HG03159 (cell line): ENCODE data around the gene TIMM23.
"Not testable (repeated sequence)": the region's sequence is repeated elsewhere in the genome, so short reads cannot be mapped to it uniquely, and the experiment has no call there.

Source experiments
- ATAC-seq: cut with Tn5 transposase; IDR thresholded peaks from one replicate; pipeline ENCODE4 v1.9.1; 2021; ENCODE audit warnings: mild to moderate bottlenecking, moderate library complexity; ENCODE audit not compliant: unreplicated experiment

Gene TIMM23, protein sequence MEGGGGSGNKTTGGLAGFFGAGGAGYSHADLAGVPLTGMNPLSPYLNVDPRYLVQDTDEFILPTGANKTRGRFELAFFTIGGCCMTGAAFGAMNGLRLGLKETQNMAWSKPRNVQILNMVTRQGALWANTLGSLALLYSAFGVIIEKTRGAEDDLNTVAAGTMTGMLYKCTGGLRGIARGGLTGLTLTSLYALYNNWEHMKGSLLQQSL

DNA sequence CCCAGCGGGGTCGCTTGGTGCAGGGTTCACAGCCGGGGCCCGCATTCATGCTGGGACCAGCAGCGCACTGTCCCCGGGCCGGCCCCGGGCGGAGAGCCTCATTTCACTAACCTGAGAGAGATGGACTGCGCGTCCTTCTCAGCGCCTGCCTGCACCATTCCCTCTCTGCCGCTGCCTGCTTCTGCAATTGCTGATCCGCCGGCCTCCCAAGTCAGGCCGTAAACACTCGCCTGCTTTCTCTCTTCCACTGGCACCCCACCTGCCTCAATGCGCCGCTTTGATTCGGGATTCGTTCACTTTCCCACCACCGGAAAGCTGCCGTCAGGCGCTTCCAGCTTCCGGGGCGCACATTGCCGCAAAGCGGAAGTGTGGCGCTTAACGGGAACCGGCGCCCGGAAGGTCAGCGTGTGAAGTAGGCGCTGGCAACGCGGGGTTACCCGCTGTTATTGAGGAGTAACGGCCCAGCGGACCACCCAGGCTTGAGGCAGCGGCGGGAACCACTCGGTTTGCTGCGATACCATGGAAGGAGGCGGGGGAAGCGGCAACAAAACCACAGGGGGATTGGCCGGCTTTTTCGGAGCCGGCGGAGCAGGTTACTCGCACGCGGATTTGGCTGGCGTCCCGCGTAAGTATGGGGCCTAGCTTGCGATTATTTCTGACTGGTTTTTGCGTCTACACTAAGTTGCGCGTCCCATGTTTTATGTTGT, at the start of gene TIMM23:
TIMM23 (plus strand) TSS at position 384 of the 707 bp plus-strand sequence; CDS start at position 520, 136 bp downstream.
- peak; percentile 71 for ATAC-seq

DNA sequence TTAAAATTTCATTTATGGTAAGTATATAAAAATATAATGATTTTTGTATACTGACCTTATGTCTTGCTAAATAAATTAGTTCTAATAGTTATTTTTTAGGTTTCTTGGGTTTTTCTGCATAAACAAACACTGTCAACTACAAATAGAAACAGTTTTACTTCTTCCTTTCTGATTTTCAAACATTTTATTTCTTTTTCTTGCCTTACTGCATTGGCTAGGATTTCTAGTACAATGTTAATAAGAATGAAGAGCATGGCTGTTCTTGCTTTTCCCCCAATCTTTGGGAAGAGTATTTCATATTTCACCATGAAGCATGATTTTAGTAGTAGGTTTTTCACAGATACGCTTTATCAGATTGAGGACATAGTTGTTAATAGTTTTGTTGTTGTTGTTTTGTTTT, 45.5 kb upstream of the TIMM23 start:
- not testable (repeated sequence) for ATAC-seq

DNA sequence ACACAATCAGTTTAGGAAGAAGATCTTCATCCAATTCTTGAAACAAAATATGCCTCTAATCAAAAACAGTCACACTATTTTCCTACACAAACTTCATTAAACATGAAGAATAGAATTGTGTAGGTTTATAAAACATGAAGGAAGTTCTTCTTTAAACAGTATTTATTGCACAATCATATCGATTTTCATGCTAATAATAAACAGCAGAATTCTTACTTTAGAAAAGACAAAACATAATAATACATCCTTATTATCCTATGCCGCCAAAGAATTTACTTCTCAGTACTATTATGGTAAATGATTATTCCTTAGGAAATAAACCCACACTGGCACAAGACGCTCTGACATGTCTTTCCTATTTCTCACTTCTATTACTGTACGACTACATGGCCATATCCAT, 41.0 kb upstream of the TIMM23 start:
- not testable (repeated sequence) for ATAC-seq

DNA sequence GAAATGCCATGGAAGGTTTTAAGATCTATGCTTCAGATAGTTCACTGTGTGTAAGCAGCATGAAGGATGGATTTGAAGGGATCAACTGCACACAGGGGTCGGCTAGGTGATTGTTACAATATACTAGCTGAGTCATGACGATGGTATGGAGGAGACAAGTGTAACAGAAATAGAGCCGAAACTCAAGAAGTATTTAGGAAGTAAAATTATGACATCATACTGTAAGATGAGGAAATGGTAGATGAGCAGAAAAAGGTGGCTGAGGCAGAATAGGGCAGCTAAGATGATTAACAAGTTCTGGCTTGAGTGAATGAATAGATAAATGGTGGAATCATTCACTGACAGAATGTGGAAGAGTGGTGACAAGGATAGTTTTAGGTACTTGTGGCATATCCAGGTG, 37.5 kb upstream of the TIMM23 start:
- not testable (repeated sequence) for ATAC-seq

DNA sequence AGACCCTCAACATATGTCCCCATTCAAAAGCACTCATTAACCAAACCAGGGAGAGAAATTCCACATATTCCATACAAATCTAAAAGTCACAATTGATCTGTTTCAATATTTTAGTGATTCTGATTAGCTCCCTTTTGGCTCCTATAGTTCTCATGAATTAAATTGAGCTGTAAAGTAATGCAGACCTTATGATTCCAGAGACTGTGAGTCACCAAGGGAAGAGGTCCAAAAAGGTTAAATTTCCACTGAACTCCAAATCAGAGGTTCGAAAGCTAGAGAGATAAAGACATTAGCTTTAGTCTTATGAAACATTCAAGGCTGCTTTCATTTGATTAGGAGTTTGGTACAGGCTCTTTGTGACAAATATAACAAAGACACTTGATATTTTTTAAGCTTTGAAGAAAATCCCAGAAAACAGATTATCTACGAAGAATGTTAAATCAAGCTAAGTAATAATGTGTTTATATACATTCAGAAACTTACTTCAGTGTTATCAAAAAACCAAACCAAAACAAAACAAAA, 33.1 kb upstream of the TIMM23 start:
- ATAC-seq: not testable (repeated sequence)

DNA sequence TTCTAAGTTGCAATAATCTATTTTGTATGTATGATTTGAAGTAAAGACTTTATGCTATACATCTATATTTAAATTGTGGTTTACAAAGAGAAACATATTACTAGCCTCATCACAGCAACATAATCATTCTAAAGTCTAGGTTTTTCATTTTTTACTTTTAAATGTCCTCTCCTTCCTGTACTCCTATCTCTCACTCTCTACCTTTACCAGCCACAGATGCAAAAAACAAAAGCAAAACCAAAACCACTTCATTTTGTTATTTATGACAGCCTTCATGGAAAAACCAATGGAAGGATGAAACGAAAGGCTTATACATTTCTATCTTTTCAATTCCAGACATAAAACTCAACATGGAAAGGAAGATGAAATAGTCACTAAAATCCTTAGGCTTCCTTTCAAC, 31.1 kb upstream of the TIMM23 start:
- ATAC-seq: not testable (repeated sequence)

DNA sequence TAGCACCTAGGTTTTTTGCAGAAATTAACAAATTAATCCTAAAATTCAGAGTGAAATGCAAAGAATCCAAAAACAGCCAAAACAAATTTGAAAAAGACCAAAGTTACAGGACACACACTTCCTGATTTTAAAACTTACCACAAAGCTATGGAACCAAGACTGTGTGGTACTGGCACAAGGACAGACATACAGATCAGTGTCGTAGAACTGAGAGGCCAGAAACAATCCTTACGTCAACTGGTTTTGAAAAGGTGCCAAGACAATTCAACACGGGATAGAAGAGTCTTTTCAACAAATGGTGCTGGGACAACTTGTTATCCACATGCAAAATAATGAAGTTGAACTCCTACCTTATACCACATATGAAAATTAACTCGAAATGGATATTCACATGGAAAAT, 26.8 kb upstream of the TIMM23 start:
- not testable (repeated sequence) for ATAC-seq

DNA sequence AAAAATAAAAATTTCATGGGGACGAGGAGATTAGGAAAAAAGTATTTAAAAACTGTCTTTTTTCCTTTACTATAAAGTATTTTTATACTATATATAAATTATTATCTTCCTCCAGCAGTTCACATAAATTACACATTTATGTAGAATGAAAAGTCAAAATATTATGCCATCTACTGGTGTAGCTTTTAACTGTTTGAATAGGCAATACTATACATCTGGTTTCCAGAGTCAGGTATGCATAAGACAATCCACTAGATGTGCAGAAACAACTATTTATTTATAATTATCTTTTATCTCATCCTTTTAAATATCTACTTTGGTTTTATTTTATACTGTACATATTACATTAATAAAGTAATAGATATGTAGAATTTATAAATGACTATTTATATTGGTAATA, 24.9 kb upstream of the TIMM23 start:
- ATAC-seq: not testable (repeated sequence)

DNA sequence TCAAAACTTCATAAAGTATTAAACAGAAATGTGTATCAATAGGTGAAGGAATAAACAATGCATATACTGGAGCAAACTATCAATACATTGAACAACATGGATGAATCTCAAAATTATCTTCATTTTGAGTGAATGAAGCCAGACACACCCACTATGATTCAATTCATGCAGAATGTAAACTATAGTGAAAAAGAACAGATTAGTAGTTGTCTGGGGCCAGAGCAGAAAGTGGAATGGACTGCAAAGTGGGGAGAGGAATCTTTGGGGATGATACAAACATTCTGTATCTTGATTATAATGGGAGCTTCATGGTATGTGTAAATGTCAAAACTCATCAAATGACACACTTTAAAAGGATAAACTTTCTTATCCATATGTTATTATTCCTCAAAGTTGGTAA, 23.5 kb upstream of the TIMM23 start:
- not testable (repeated sequence) for ATAC-seq

DNA sequence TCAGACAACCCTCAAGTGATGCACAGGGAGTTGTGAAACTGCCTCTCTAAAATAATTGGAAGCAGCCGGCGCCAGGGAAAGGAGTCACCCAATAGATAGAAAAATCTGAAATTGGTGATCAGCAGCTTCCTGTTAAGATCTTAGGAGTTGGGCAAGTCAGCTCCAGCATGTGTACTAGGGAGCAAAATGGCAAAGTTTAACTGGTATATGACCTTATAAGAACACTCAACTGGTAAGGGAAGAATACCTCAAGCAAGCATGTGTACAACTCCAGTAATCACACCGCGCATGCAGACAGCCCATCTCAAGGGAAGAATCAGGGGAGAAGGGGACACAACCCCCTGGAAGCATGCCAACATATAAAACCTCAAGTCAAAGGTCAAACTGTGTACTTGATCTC, 17.9 kb upstream of the TIMM23 start:
- not testable (repeated sequence) for ATAC-seq

DNA sequence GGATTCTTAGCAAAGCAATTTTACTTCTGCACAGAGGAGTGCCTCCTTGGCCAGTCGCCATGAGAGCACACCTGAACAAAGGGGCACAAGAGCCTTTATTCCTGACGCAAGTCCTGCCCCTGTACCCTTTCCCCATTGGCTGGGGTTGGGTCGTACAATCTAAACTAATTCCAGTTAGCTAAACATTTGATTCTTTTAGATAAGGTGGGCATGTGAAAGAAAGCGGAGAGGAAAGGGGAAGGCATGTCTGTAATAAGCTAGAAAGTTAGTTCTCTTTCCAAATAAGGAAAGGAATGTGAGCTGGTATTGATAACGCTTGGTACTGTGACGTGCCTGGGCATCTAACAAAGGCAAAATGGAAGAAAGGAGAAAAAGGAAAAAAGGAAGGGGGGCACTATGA, 15.7 kb upstream of the TIMM23 start:
- not testable (repeated sequence) for ATAC-seq

DNA sequence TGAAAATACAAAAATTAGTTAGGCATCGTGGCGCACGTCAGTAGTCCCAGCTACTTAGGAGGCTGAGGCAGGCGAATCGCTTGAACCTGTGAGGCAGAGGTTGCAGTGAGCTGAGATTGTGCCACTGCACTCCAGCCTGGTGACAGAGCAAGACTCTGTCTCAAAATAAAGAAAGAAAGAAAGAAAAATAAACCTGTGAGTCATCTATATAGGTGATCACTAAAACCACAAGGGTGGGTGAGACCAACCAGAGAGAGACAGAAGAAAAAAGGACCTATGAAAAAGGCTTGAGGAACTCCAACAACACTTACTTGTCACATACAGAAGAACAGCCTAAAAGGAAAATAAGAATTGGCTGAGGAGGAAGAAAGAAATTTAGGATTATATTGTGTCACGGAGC, 14.4 kb upstream of the TIMM23 start:
- ATAC-seq: not testable (repeated sequence)

DNA sequence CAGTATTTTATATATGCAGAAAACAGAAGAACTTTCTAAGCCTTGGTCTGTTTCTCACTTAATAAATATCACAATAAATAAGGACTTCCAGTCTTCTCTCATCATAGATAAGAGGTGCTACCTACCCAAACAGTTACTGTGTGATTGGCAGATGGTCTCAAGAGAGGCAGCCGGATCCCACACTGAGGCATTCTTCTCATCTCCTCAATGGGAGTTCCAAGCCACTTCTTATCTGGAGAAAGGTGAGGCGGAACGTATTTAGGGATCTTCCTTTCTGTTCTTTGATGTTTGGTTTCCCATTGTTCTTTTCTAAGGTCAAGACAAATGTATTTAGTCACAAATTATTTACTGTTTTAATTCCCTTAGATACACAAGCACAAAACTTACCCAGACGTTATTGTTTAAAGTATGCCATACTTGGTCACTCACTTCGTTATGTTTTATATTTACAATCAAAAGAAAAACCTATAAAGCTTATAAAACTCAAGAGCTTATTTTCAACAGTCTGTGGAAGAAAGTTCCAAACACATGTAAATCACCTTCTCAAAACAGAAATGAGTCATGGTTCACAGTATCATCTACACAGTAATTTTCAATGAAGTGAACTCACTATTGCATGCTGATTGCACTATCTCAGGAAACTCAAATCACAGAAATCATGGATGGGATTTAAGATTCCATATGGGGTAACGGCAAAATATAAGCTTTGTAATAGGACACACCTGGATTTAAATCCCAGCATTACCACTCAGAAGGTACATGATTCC, 9.4 kb upstream of the TIMM23 start:
- not testable (repeated sequence) for ATAC-seq

DNA sequence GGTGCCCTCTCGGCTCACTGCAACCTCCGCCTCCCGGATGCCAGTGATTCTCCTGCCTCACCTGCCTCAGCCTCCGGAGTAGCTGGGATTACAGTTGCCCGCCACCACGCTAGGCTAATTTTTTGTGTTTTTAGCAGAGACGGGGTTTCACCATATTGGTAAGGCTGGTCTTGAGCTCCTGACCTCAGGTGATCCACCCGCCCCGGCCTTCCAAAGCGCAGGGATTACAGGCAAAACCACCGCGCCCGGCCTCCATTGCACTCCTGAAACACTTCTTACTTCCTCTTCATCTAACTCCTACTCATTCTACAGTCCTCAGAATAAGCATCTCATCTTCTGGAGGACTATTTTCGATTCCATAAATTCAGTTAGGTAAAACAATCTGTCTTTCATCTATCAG, 1.3 kb upstream of the TIMM23 start:
- ATAC-seq: not testable (repeated sequence)

DNA sequence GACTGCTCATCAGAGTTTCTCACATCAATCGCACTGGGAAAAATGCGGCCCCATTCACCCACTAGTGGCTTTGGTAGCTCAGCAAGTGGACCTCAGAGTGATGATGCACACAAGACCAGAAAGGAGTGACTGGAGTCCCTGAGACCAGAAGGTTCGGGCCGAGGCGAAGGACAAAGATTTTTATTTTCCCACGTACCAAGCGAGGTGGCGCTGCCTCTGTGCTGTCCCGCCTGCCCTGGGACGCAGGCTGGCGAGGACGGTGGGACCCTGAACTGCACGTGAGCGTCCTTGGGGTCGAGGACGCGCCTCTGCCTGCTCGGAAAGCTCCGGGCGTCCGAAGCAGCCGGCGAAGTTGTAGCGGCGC, 565 bp upstream of the TIMM23 start:
- ATAC-seq: peak; percentile 28

DNA sequence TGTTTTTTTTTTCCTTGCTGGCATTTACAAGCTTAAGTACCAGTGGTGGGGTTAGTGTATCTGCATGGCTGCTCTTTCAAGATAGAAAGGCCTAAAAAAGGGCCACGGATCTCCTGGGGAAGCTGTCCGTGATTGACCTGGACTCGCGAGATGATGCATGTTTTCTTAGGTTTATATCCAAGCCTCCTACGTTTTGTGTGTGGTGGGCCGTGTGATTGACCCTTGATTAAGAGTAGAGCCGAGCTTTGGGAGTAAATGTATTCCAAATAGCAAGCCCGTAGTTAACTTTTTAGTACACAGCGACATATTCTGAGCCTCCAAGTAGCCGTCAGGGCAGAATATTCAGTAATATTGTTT, 502 bp downstream of the TIMM23 start:
- ATAC-seq: peak; percentile 24

DNA sequence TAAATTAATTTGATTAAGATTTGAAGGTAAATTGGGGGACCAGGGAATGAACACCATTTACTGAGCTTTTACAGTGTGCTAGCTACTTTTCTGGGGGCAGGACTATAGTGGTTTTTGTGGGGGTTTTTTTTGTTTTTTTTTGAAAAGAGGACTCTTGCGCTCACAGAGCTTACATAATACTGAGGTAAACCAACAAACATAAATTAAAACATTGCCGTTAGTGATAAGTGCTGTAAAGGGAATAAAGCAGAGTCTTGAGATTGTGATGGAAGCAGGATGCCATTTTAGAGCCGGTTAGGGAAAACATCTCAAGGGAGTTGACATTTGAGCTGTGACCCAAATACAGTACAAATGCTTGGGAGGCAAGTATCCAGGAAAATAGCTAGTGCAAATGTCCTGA, 1.8 kb downstream of the TIMM23 start:
- ATAC-seq: not testable (repeated sequence)

DNA sequence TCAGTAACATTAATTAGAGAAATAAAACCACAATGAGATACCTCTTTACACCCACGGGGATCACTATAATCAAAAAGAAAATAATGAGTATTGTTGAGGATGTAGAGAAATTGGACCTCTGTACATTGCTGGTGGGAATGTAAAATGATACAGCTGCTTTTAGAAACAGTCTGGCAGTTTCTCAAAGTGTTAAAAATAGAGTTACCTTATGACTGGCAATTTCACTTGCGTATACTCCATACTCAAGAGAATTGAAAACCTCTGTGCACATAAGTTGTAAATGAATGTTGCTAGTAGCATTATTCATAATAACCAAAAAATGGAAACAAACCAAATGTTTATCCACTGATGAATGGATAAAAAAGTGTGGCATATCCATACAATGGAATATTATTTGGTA, 6.3 kb downstream of the TIMM23 start:
- not testable (repeated sequence) for ATAC-seq

DNA sequence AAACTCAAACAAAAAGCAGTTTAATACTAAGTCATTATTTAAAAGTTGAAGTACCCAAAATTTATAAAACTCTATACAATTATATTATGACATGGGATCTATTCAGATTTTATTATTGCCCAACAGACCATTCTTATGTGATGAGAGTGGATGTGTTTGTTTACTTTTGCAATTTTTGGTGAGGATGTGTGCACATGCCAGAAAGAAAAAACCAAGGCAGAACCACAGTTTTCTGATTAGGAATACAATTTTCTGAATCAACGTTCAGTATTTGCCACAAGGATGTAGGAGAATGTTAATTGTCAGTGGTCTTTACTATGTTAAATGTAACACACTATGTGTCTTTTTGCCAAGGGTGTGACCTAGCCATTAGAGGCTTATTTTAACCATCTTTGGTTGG, 9.1 kb downstream of the TIMM23 start:
- ATAC-seq: not testable (repeated sequence)

DNA sequence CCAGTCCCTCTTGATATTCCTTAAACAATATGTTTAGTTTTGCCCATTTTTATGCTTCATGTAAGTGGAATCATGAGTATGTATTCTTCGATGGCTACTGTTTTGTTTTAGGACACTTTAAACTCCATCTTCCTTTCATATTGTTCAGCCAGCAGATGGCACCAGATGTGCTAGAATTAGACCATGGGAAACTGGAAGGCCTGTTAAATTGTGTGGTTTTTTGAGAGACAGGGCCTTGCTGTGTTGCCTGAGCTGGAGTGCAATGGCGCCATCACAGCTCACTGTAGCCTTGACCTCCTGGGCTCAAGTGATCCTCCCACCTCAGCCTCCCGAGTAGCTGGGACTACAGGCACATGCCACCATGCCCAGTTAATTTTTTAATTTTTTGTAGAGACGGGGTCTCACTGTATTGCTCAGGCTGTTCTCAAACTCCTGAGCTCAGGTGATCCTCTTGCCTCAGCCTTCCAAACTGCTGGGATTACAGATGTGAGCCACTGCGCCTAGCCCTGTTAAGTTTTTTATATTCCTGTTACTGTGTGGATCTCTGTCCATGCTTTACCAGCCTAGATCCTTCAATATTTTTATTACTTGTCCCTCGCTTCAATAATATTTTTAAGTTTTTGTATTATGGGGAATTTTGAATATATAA, 11.4 kb downstream of the TIMM23 start:
- ATAC-seq: not testable (repeated sequence)

DNA sequence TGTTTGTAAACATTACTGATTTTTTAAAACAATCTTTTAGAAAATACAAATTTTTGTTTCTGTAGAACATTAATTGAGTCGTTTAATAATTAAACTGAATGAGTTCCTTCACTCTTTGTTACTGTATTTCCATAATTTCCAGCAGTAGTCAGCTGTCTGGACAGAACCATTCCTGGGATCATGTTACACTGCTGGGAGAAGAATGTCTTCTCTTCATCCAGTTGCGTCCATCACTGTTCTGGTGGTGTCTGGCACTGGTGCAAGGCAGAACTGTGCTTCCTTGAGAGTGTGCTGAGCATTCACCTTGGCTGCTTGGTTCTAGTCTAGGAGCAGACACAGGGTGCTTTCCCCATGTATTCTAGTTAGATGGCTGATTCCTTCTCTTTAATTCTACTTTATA, 12.2 kb downstream of the TIMM23 start:
- ATAC-seq: not testable (repeated sequence)
